H1 (cell line): Measurements from ENCODE around the gene AEBP1. TPM values are rescaled to one million over a fixed set of nuclear protein-coding genes. Genes with fewer than 3 reads are reported as not detected.
A peak's percentile ranks its signal among the peaks of the same experiment; 100 is the strongest.

ENCODE experiments used
- CTCF ChIA-PET: fragments of 300-600 bp; sonication (Branson Sonifier 250); formaldehyde crosslinking; loops from one replicate; lab custom pipeline; 2021; ENCODE audit not compliant: partially characterized antibody; lab: Charles Lee
- POLR2A ChIA-PET: fragments of 300-600 bp; sonication (Branson Sonifier 250); formaldehyde crosslinking; loops from one replicate; lab custom pipeline; 2021; ENCODE audit warnings: inconsistent platforms; ENCODE audit not compliant: partially characterized antibody; lab: Charles Lee
- DNase-seq, 2 experiments: peaks; one replicate each; pipeline versions ENCODE4 v3.0.0 to v3.0.0-alpha.2; 2010 to 2022; ENCODE audit warnings: low spot score in 2 of 2, low read depth in 1 of 2, mixed read lengths in 1 of 2
- FAIRE-seq: peaks from 2 replicates; lab custom pipeline; 2011; peaks lifted over from hg19 to GRCh38; lab: Jason Lieb, UNC
- H2AFZ ChIP-seq: 2 replicates; pipeline ENCODE4 v1.8.1; 2012; ENCODE audit warnings: low read length, inconsistent platforms
- H2AK5ac ChIP-seq: 2 replicates; pipeline ENCODE4 v1.6.1; 2013; ENCODE audit warnings: low read depth, low read length
- H2BK120ac ChIP-seq: replicated peaks from 2 replicates; pipeline ENCODE3; 2013; ENCODE audit warnings: low read depth, low read length, inconsistent platforms
- H2BK12ac ChIP-seq: 2 replicates; pipeline ENCODE4 v1.6.1; 2013; ENCODE audit warnings: low read depth, low read length
- H2BK15ac ChIP-seq: 2 replicates; pipeline ENCODE4 v1.6.1; 2013; ENCODE audit warnings: low read length
- H2BK20ac ChIP-seq: 2 replicates; pipeline ENCODE4 v1.6.1; 2013; ENCODE audit warnings: low read length
- H2BK5ac ChIP-seq: 2 replicates; pipeline ENCODE4 v1.6.1; 2013; ENCODE audit warnings: low read depth, low read length
- H3K14ac ChIP-seq: 2 replicates; pipeline ENCODE4 v1.6.1; 2013; ENCODE audit warnings: inconsistent platforms; ENCODE audit not compliant: insufficient read length
- H3K18ac ChIP-seq: 2 replicates; pipeline ENCODE4 v1.6.1; 2013; ENCODE audit warnings: low read length; ENCODE audit errors: extremely low read depth
- H3K23ac ChIP-seq: 2 replicates; pipeline ENCODE4 v1.6.1; 2013; ENCODE audit warnings: inconsistent platforms; ENCODE audit not compliant: insufficient read length
- H3K23me2 ChIP-seq: 2 replicates; pipeline ENCODE4 v1.6.1; 2013; ENCODE audit warnings: low read depth, low read length
- H3K27ac ChIP-seq: 2 replicates; pipeline ENCODE4 v1.6.1; 2011; ENCODE audit warnings: low read depth, low read length, inconsistent platforms
- H3K27me3 ChIP-seq, 4 experiments: replicated peaks in 1 of 4; 1 replicate in 1 of 4; 2 replicates in 3 of 4; pipeline versions ENCODE4 v1.6.1 to v1.8.1; 2011 to 2013; ENCODE audit warnings: low read length in 3 of 4, mild to moderate bottlenecking in 3 of 4, inconsistent platforms in 2 of 4, mixed read lengths in 2 of 4, moderate library complexity in 1 of 4; ENCODE audit not compliant: control insufficient read depth in 3 of 4, insufficient read depth in 3 of 4; ENCODE audit errors: extremely low read depth in 1 of 4
- H3K36me3 ChIP-seq, 4 experiments: 2 replicates each; pipeline versions ENCODE4 v1.6.1 to v1.8.1; 2011 to 2013; ENCODE audit warnings: mild to moderate bottlenecking in 4 of 4, low read length in 3 of 4, moderate library complexity in 2 of 4, control low read depth in 1 of 4, inconsistent platforms in 1 of 4; ENCODE audit not compliant: insufficient read depth in 4 of 4, control insufficient read depth in 2 of 4
- H3K4ac ChIP-seq: replicated peaks from 2 replicates; pipeline ENCODE3; 2013; ENCODE audit warnings: low read length, low read depth, mixed read lengths, inconsistent platforms; ENCODE audit not compliant: insufficient read length
- H3K4me1 ChIP-seq, 4 experiments: replicated peaks in 1 of 4; 1 replicate in 1 of 4; 2 replicates in 3 of 4; pipeline versions ENCODE4 v1.6.1 to v1.8.1; 2011 to 2013; ENCODE audit warnings: low read length in 3 of 4, inconsistent platforms in 2 of 4, mixed read lengths in 1 of 4; ENCODE audit not compliant: insufficient read depth in 4 of 4, control insufficient read depth in 3 of 4
- H3K4me2 ChIP-seq, 2 experiments: 2 replicates each; pipeline versions ENCODE4 v1.6.1 to v1.8.1; 2011 to 2013; ENCODE audit warnings: low read depth in 2 of 2, low read length in 2 of 2, control low read depth in 1 of 2, inconsistent platforms in 1 of 2, mild to moderate bottlenecking in 1 of 2; ENCODE audit not compliant: insufficient read depth in 1 of 2
- H3K4me3 ChIP-seq, 4 experiments: fragments of 200-600, 300-600 bp in 1 of 4; sonication (generic), shearing (Covaris generic), sonication (Bioruptor Twin) in 1 of 4; 2 replicates each; pipeline versions ENCODE4 v1.5.1 to v1.8.1; 2011 to 2016; ENCODE audit warnings: low read length in 4 of 4, low read depth in 3 of 4, control low read depth in 2 of 4, inconsistent platforms in 2 of 4, mild to moderate bottlenecking in 2 of 4, mixed read lengths in 1 of 4, moderate library complexity in 1 of 4; ENCODE audit not compliant: insufficient read depth in 2 of 4; ENCODE audit errors: extremely low read depth in 1 of 4
- H3K56ac ChIP-seq: replicated peaks from 2 replicates; pipeline ENCODE3; 2013; ENCODE audit warnings: low read depth, mild to moderate bottlenecking, mixed read lengths, low read length, inconsistent platforms; ENCODE audit not compliant: insufficient read length
- H3K79me1 ChIP-seq: 2 replicates; pipeline ENCODE4 v1.6.1; 2013; ENCODE audit warnings: low read depth, low read length, control low read depth
- H3K79me2 ChIP-seq, 2 experiments: 2 replicates each; pipeline versions ENCODE4 v1.6.1 to v1.8.1; 2012 to 2013; ENCODE audit warnings: low read length in 2 of 2, mild to moderate bottlenecking in 2 of 2, inconsistent platforms in 1 of 2; ENCODE audit not compliant: insufficient read depth in 2 of 2, control insufficient read depth in 1 of 2
- H3K9ac ChIP-seq, 4 experiments: replicated peaks in 1 of 4; 1 replicate in 1 of 4; 2 replicates in 3 of 4; pipeline versions ENCODE4 v1.6.1 to v1.8.1; 2011 to 2013; ENCODE audit warnings: low read depth in 3 of 4, low read length in 3 of 4, control low read depth in 2 of 4, mild to moderate bottlenecking in 2 of 4, moderate library complexity in 2 of 4, inconsistent platforms in 1 of 4; ENCODE audit errors: extremely low read depth in 1 of 4
- H3K9me3 ChIP-seq, 2 experiments: 2 replicates each; pipeline versions ENCODE4 v1.6.1 to v1.8.1; 2012 to 2013; ENCODE audit warnings: mild to moderate bottlenecking in 2 of 2, moderate library complexity in 2 of 2, control low read depth in 1 of 2, inconsistent platforms in 1 of 2, low read depth in 1 of 2, low read length in 1 of 2, mixed read lengths in 1 of 2; ENCODE audit not compliant: insufficient read depth in 2 of 2
- H4K20me1 ChIP-seq, 2 experiments: replicated peaks in 1 of 2; 2 replicates each; pipeline versions ENCODE3 to v1.8.1; 2011 to 2013; ENCODE audit warnings: inconsistent platforms in 2 of 2, low read length in 2 of 2, mild to moderate bottlenecking in 1 of 2; ENCODE audit not compliant: insufficient read depth in 2 of 2, control insufficient read depth in 1 of 2
- H4K5ac ChIP-seq: 2 replicates; pipeline ENCODE4 v1.6.1; 2013; ENCODE audit warnings: low read length, low read depth, mixed read lengths, inconsistent platforms; ENCODE audit not compliant: insufficient read length
- H4K8ac ChIP-seq: 2 replicates; pipeline ENCODE4 v1.8.0; 2013; ENCODE audit warnings: mild to moderate bottlenecking, moderate library complexity, low read length, inconsistent platforms; ENCODE audit not compliant: insufficient read depth; ENCODE audit errors: extremely low read depth
- H4K91ac ChIP-seq: replicated peaks from 2 replicates; pipeline ENCODE3; 2013; ENCODE audit warnings: low read length, mixed read lengths, inconsistent platforms; ENCODE audit not compliant: insufficient read length
- POLR2A ChIP-seq, 2 experiments: IDR thresholded peaks; 1 replicate in 1 of 2; 2 replicates in 1 of 2; pipeline ENCODE4 v1.6.1; 2011; ENCODE audit warnings: low read depth in 2 of 2, low read length in 2 of 2, mild to moderate bottlenecking in 2 of 2; ENCODE audit errors: control extremely low read depth in 1 of 2
- SP2 ChIP-seq: IDR thresholded peaks from 2 replicates; pipeline ENCODE4 v1.6.1; 2012; ENCODE audit warnings: mild to moderate bottlenecking, low read length, inconsistent platforms
- WGBS, 2 experiments: shearing (Covaris generic) in 1 of 2; methylation state at CpG; one replicate each; pipeline versions ENCODE4 v1.1.6 to v1.1.7; 2013 to 2015; ENCODE audit warnings: low lambda C conversion rate in 2 of 2, mixed read lengths in 2 of 2, inconsistent platforms in 1 of 2, low coverage in 1 of 2, missing lambda C conversion rate in 1 of 2; ENCODE audit not compliant: insufficient replicate concordance in 2 of 2, insufficient coverage in 1 of 2, insufficient read length in 1 of 2; ENCODE audit errors: extremely low coverage in 1 of 2, missing lambda C conversion rate in 1 of 2; 5-methylcytosine and 5-hydroxymethylcytosine counted together
- polyA plus RNA-seq, 7 experiments: library from polyadenylated mRNA; depleted of rRNA in 3 of 7; stranded (reverse) in 5 of 7; unstranded in 2 of 7; fragments of >200 nt in 5 of 7; fragments of 200-250 nt in 2 of 7; gene quantifications; 1 replicate in 5 of 7; 2 replicates in 1 of 7; 4 replicates in 1 of 7; pipeline versions ENCODE4 v1.2.1 to v1.2.3, GENCODE V29; 2011 to 2013; ENCODE audit warnings: missing spikeins in 2 of 7, mixed read lengths in 2 of 7
- total RNA-seq: library from RNA; stranded (reverse); fragmentation: NEBNext Ultra II Directional; extraction: Animal tissue kit (Norgen Biotek cat#: 25700); gene quantifications from 2 replicates; pipeline ENCODE4 v1.2.1, GENCODE V29; 2021

Gene AEBP1
- total and polyA plus RNA-seq, 2 of the 8 experiments (the other 6 are each of a cell fraction or from before 2014, with no cell fraction given): 10.4 to 41.2 TPM

DNA sequence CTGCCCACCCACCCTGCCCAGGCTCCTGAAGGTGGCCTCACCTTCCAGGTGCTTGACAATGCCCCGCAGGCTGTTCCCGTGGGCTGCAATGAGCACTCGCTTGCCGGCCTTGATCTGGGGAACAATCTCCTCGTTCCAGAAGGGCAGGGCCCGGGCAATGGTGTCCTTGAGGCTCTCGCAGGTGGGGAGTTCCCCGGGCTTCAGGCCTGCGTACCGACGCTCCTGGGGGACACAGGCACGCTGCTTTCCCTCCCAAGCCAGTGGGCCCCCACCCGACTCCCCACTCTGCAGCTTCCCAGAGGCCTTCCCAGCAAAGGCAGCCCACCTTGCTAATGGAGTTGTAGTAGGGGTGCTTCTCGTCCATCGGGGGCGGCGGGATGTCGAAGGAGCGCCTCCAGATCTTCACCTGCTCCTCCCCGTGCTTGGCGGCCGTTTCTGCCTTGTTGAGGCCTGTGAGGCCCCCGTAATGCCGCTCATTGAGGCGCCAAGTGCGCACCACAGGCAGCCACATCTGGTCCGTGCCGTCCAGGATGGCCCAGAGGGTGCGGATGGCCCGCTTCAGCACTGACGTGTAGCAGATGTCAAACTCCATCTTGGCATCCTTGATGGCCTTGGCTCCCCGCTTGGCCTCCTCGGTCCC lies 39.2 kb upstream of the AEBP1 start:
- TF ChIP-seq POLR2A (IDR thresholded peaks at IDR 0.05; ENCODE audit: control extremely low read depth in 1 of 2, low read depth in 2 of 2, low read length in 2 of 2): no peak; a peak in 1 of 3 replicates
- no peak for TF ChIP-seq SP2
- Histone ChIP-seq H3K27ac (no peak overlapping the region), H2BK5ac (no peak overlapping the region), H3K36me3 (peaks cover 0 to 13% (median 6%) of the 10 kb centered on the region in 4 experiments; a peak in 4 of 8 replicates), H3K23me2 (no peaks in the 10 kb centered on the region), H3K79me1 (no peaks in the 10 kb centered on the region), H4K91ac (peak overlapping the region; percentile 70), H2BK120ac (no peak overlapping the region), H4K20me1 (peaks cover 5 to 8% of the 10 kb centered on the region in 2 experiments), H3K18ac (no peak overlapping the region), H3K4me3 (0 out of 8 replicates have a peak overlapping the region, but pooled peaks of 1 of the 4 experiments have one; percentile 2), H4K5ac (no peak overlapping the region), H3K27me3 (peaks cover 0 to 3% (median 0%) of the 10 kb centered on the region in 4 experiments; a peak in 2 of 7 replicates), H4K8ac (no peak overlapping the region), H3K14ac (no peak overlapping the region), H3K4ac (peak overlapping the region; percentile 35), H2BK12ac (peak overlapping the region; percentile 87; the same call in 1 of the 2 replicates), H2AK5ac (0 out of 2 replicates have a peak overlapping the region, but pooled peaks have one; percentile 10), H3K79me2 (no peaks in the 10 kb centered on the region), H3K56ac (no peak overlapping the region), H3K9me3 (no peaks in the 10 kb centered on the region), H2AFZ (no peak overlapping the region), H3K4me2 (peak overlapping the region; percentile 49 to 57), H3K23ac (no peak overlapping the region), H2BK15ac (peak overlapping the region; percentile 88; the same call in 1 of the 2 replicates), H3K9ac (no peak overlapping the region), H2BK20ac (no peak overlapping the region), H3K4me1 (peaks cover 9 to 30% (median 26%) of the 10 kb centered on the region in 4 experiments)
- WGBS, 2 experiments: 72% methylated on average over 31 of the region's 33 CpGs; no CpG with 5 or more reads in 1 of the 2 experiments
- POLR2A ChIA-PET: interaction anchor here (0.7 to 7.1 kb wide), 14 partner anchors 12 to 208 kb away, joined by 3 to 48 read pairs (median 4); partner anchors contain the start of gene POLD2
- CTCF ChIA-PET: interaction anchor here (0.5 to 2.4 kb wide), 9 partner anchors 7 to 345 kb away, joined by 3 to 10 read pairs (median 4); no protein-coding TSS in a partner anchor
- DNase-seq: no peak
- no peak for FAIRE-seq
